ENCODE data around the gene CACNA1B. TPM values are rescaled to one million over a fixed set of nuclear protein-coding genes. Genes with fewer than 3 reads are reported as not detected.

Gene CACNA1B
- total RNA-seq, 5 donors from 2014 or later (not counting 1 experiment from before 2014, with no cell fraction given) = 0.03 to 0.09 (median 0.03) TPM; not detected in 2

GRCh38 chr9:138065287-138065686, 187.7 kb downstream of the CACNA1B start:
- ChIA-PET CTCF (no interaction called here), POLR2A (no interaction called here)
- Mint-ChIP-seq H3K4me3 (no peak overlapping the region), H3K36me3 (no peaks in the 10 kb centered on the region), H3K9me3 (no peaks in the 10 kb centered on the region), H3K27ac (no peak overlapping the region), H3K4me1 (no peaks in the 10 kb centered on the region), H3K27me3 (peaks cover 7 to 21% of the 10 kb centered on the region in 2 donors)
- Histone ChIP-seq H3K36me3 (ENCODE audit: control insufficient read depth in 2 of 2, extremely low read depth in 1 of 2, insufficient read depth in 1 of 2, low read length in 1 of 2) (no peaks in the 10 kb centered on the region), H3K4me1 (ENCODE audit: control insufficient read depth in 1 of 2, extremely low read depth in 1 of 2, insufficient read depth in 2 of 2, low read length in 2 of 2) (no peaks in the 10 kb centered on the region), H3K27ac (ENCODE audit: low read length) (no peak overlapping the region), H3K27me3 (replicated peaks in 1 of 2; ENCODE audit: control insufficient read depth in 2 of 2, extremely low read depth in 1 of 2, insufficient read depth in 2 of 2, low read length in 1 of 2) (peaks cover 0 to 27% of the 10 kb centered on the region in 2 experiments), H3K9me3 (no peaks in the 10 kb centered on the region), H3K4me3 (ENCODE audit: control insufficient read depth in 1 of 2, extremely low read depth in 1 of 2, low read length in 1 of 2) (no peak overlapping the region)
- 78% methylated on average over 6 of the region's 9 CpGs for WGBS (ENCODE audit: insufficient coverage)
- ATAC-seq (replicated peaks in 1 of 4) (no peak), DNase-seq (peak in 1 of 35 experiments; percentile 10)

GRCh38 chr9:138066049-138066448, 188.5 kb downstream of the CACNA1B start:
- Histone ChIP-seq H3K9me3 (no peaks in the 10 kb centered on the region), H3K36me3 (ENCODE audit: control insufficient read depth in 2 of 2, extremely low read depth in 1 of 2, insufficient read depth in 1 of 2, low read length in 1 of 2) (no peaks in the 10 kb centered on the region), H3K4me1 (ENCODE audit: control insufficient read depth in 1 of 2, extremely low read depth in 1 of 2, insufficient read depth in 2 of 2, low read length in 2 of 2) (no peaks in the 10 kb centered on the region), H3K27ac (ENCODE audit: low read length) (no peak overlapping the region), H3K4me3 (ENCODE audit: control insufficient read depth in 1 of 2, extremely low read depth in 1 of 2, low read length in 1 of 2) (no peak overlapping the region), H3K27me3 (replicated peaks in 1 of 2; ENCODE audit: control insufficient read depth in 2 of 2, extremely low read depth in 1 of 2, insufficient read depth in 2 of 2, low read length in 1 of 2) (peaks cover 0 to 30% of the 10 kb centered on the region in 2 experiments)
- no peaks in the 10 kb centered on the region for H3K9me3 Mint-ChIP-seq
- H3K4me3 Mint-ChIP-seq = no peak overlapping the region
- H3K36me3 Mint-ChIP-seq = no peaks in the 10 kb centered on the region
- DNase-seq (peak in 2 of 35 experiments; percentile 0 to 5), ATAC-seq (replicated peaks in 1 of 4) (no peak)
- H3K27ac Mint-ChIP-seq = no peak overlapping the region
- no peaks in the 10 kb centered on the region for H3K4me1 Mint-ChIP-seq
- ChIA-PET CTCF (no interaction called here), POLR2A (no interaction called here)
- peaks cover 13 to 23% of the 10 kb centered on the region in 2 donors for H3K27me3 Mint-ChIP-seq
- 63% methylated on average over 6 of the region's 6 CpGs for WGBS (ENCODE audit: insufficient coverage)

DNA sequence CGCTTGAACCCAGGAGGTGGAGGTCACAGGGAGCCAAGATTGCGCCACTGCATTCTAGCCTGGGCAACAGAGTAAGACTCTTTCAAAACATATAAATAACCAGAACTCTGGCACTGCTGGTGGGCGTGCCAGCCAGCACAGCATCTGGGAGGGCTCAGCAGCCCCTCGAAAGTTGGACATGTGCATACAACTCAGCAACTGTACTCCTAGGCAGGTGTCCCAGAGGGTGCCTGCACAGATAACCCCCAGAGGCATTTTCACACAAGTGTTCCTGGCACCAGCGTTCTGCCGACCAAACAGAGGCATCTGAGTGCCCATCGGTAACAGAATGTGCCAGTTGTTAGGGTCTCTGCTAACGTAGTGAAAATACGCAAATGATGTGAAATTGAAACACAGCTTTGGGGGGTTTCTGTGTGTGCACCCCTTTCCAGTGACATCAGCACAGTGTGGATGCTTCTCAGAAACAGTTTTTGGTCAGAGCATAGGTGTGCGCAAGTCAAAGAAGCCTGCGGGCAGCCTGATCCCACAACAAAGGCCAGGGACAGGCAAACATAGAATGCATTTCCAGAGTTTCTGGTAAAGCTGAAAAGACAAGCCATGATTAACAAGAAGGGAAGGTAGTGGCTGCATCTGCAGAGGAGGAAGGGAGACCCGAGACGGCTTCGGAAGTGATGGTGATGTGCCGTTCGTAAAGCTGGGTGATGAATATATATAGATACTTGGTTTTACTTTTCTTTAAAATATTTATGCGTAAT, 190.2 kb downstream of the CACNA1B start:
- H3K4me1 ChIP-seq (ENCODE audit: control insufficient read depth in 1 of 2, extremely low read depth in 1 of 2, insufficient read depth in 2 of 2, low read length in 2 of 2) = no peaks in the 10 kb centered on the region
- Mint-ChIP-seq H3K27me3 (peaks cover 13 to 30% of the 10 kb centered on the region in 2 donors), H3K4me1 (no peaks in the 10 kb centered on the region), H3K9me3 (no peaks in the 10 kb centered on the region), H3K27ac (no peak overlapping the region), H3K4me3 (no peak overlapping the region), H3K36me3 (no peaks in the 10 kb centered on the region)
- H3K27me3 ChIP-seq (replicated peaks in 1 of 2; ENCODE audit: control insufficient read depth in 2 of 2, extremely low read depth in 1 of 2, insufficient read depth in 2 of 2, low read length in 1 of 2) = peaks cover 0 to 40% of the 10 kb centered on the region in 2 experiments
- no peak for ATAC-seq (replicated peaks in 1 of 4)
- H3K4me3 ChIP-seq (ENCODE audit: control insufficient read depth in 1 of 2, extremely low read depth in 1 of 2, low read length in 1 of 2) = no peak overlapping the region
- H3K27ac ChIP-seq (ENCODE audit: low read length) = no peak overlapping the region
- 87% methylated on average over 12 of the region's 17 CpGs for WGBS (ENCODE audit: insufficient coverage)
- DNase-seq = no peak
- H3K9me3 ChIP-seq = no peaks in the 10 kb centered on the region
- ChIA-PET POLR2A (no interaction called here), CTCF (no interaction called here)
- H3K36me3 ChIP-seq (ENCODE audit: control insufficient read depth in 2 of 2, extremely low read depth in 1 of 2, insufficient read depth in 1 of 2, low read length in 1 of 2) = no peaks in the 10 kb centered on the region

DNA sequence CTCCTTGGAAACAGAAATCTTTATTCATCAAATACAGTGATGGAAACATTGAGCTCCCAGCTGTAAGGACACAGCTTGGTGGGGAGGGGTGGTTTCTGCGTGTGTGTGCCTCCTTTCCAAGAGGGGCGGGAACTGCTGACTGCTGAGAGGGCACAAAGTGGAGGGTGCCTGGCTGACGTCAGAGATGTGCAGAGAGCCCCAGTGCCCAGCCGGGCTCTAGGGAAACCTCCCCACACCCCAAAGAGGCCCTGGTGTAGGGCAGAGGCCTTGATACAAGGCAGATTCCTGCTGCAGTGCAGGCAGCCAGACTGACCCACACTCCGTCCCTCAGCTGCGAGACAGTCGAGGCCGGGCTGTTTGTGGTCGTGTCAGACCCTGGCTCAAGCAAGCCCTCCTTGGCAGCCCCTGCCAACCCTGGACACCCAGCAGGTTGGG, 191.0 kb downstream of the CACNA1B start:
- ATAC-seq (replicated peaks in 1 of 4) = no peak
- peaks cover 13 to 32% of the 10 kb centered on the region in 2 donors for H3K27me3 Mint-ChIP-seq
- peak in 2 of 35 experiments; percentile 0 to 22 for DNase-seq
- ChIA-PET POLR2A (no interaction called here), CTCF (no interaction called here)
- Histone ChIP-seq H3K9me3 (no peaks in the 10 kb centered on the region), H3K4me3 (ENCODE audit: control insufficient read depth in 1 of 2, extremely low read depth in 1 of 2, low read length in 1 of 2) (no peak overlapping the region), H3K27ac (ENCODE audit: low read length) (no peak overlapping the region), H3K27me3 (replicated peaks in 1 of 2; ENCODE audit: control insufficient read depth in 2 of 2, extremely low read depth in 1 of 2, insufficient read depth in 2 of 2, low read length in 1 of 2) (peaks cover 0 to 47% of the 10 kb centered on the region in 2 experiments), H3K4me1 (ENCODE audit: control insufficient read depth in 1 of 2, extremely low read depth in 1 of 2, insufficient read depth in 2 of 2, low read length in 2 of 2) (no peaks in the 10 kb centered on the region), H3K36me3 (ENCODE audit: control insufficient read depth in 2 of 2, extremely low read depth in 1 of 2, insufficient read depth in 1 of 2, low read length in 1 of 2) (no peaks in the 10 kb centered on the region)
- H3K9me3 Mint-ChIP-seq = no peaks in the 10 kb centered on the region
- H3K4me1 Mint-ChIP-seq = no peaks in the 10 kb centered on the region
- no peaks in the 10 kb centered on the region for H3K36me3 Mint-ChIP-seq
- no peak overlapping the region for H3K27ac Mint-ChIP-seq
- WGBS (ENCODE audit: insufficient coverage) = 82% methylated on average over 5 of the region's 9 CpGs
- H3K4me3 Mint-ChIP-seq = no peak overlapping the region

DNA sequence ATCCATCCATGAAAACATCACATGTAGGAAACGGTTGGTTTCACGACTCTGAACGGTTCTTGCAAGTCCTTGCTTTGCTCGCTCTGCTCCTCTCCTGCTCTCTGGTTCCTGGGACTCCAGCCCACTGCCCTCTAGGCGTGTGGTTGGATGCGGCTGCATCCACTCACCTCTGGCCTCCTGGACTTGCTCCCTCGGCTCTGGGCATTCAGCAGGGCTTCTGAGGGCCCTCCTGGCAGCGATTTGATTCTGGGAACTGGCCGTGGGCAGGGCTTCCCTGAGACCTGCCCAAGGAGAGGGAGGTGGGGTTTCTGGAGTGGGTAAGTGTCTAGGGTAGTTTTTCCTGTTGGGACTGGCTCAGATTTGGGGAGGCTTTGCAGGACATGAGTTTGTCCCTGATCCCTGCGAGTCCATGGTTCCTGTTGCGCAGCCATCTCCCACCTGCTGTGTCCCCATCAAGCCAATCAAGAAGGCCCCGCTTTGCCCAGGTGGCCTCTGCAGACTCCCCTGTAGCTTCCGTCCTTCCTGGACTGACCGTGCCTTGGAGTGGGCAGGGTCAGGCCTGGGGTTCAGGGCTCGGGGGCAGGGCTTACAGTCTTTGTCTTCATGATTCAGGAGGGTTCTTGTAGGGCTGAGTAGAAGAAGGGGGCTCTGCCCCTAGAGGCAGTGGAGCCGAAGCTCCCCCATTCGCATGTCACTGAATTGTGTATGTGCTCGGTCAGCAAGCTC, 192.3 kb downstream of the CACNA1B start:
- no peaks in the 10 kb centered on the region for H3K4me1 Mint-ChIP-seq
- DNase-seq (peak in 2 of 35 experiments; percentile 0 to 23), ATAC-seq (replicated peaks in 1 of 4) (no peak)
- ChIA-PET CTCF (no interaction called here), POLR2A (no interaction called here)
- Histone ChIP-seq H3K27me3 (replicated peaks in 1 of 2; ENCODE audit: control insufficient read depth in 2 of 2, extremely low read depth in 1 of 2, insufficient read depth in 2 of 2, low read length in 1 of 2) (peaks cover 0 to 49% of the 10 kb centered on the region in 2 experiments), H3K36me3 (ENCODE audit: control insufficient read depth in 2 of 2, extremely low read depth in 1 of 2, insufficient read depth in 1 of 2, low read length in 1 of 2) (no peaks in the 10 kb centered on the region), H3K27ac (ENCODE audit: low read length) (no peak overlapping the region), H3K4me1 (ENCODE audit: control insufficient read depth in 1 of 2, extremely low read depth in 1 of 2, insufficient read depth in 2 of 2, low read length in 2 of 2) (no peaks in the 10 kb centered on the region), H3K4me3 (ENCODE audit: control insufficient read depth in 1 of 2, extremely low read depth in 1 of 2, low read length in 1 of 2) (no peak overlapping the region), H3K9me3 (no peaks in the 10 kb centered on the region)
- H3K27ac Mint-ChIP-seq = no peak overlapping the region
- H3K27me3 Mint-ChIP-seq = peaks cover 9 to 27% of the 10 kb centered on the region in 2 donors
- WGBS (ENCODE audit: insufficient coverage) = 58% methylated on average over 16 of the region's 18 CpGs
- H3K36me3 Mint-ChIP-seq = no peaks in the 10 kb centered on the region
- H3K9me3 Mint-ChIP-seq = no peaks in the 10 kb centered on the region
- H3K4me3 Mint-ChIP-seq = no peak overlapping the region

DNA sequence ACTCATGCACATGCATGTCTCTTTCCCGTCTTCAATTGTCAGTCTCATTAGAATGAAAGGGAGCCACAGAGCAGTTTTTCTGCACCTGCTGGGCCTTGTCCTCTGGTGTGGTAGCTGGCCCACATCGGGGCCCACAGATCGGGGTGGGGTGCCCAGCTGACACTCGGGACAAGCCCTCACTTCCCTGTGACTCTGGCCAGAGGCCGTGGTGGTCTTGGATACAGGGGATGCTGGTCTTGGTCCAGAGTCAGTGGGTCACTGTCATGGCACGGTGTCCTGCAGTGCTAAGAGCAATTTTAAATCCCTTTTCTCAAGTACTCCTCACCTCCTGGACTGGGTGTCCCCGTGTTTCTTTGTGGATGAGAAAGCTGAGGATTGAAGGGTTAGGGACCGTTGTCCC, 193.2 kb downstream of the CACNA1B start:
- ATAC-seq (replicated peaks in 1 of 4) (no peak), DNase-seq (peak in 2 of 35 experiments; percentile 0 to 8)
- Histone ChIP-seq H3K4me1 (ENCODE audit: control insufficient read depth in 1 of 2, extremely low read depth in 1 of 2, insufficient read depth in 2 of 2, low read length in 2 of 2) (no peaks in the 10 kb centered on the region), H3K4me3 (ENCODE audit: control insufficient read depth in 1 of 2, extremely low read depth in 1 of 2, low read length in 1 of 2) (no peak overlapping the region), H3K9me3 (no peaks in the 10 kb centered on the region), H3K36me3 (ENCODE audit: control insufficient read depth in 2 of 2, extremely low read depth in 1 of 2, insufficient read depth in 1 of 2, low read length in 1 of 2) (no peaks in the 10 kb centered on the region), H3K27me3 (replicated peaks in 1 of 2; ENCODE audit: control insufficient read depth in 2 of 2, extremely low read depth in 1 of 2, insufficient read depth in 2 of 2, low read length in 1 of 2) (peaks cover 0 to 44% of the 10 kb centered on the region in 2 experiments), H3K27ac (ENCODE audit: low read length) (no peak overlapping the region)
- Mint-ChIP-seq H3K4me3 (no peak overlapping the region), H3K9me3 (no peaks in the 10 kb centered on the region), H3K4me1 (no peaks in the 10 kb centered on the region), H3K27ac (no peak overlapping the region), H3K36me3 (no peaks in the 10 kb centered on the region), H3K27me3 (peaks cover 6 to 20% of the 10 kb centered on the region in 2 donors)
- WGBS (ENCODE audit: insufficient coverage) = 81% methylated on average over 3 of the region's 8 CpGs
- POLR2A ChIA-PET = no interaction called here
- CTCF ChIA-PET = no interaction called here

Data from T-cell (primary cell).